Peyer's patch (tissue), 4 donors: ENCODE data around the gene FLACC1.

Experiments used
- CTCF ChIP-seq, 6 experiments: fragments of 450-650 bp in 4 of 6; fragments of 200-600 bp in 2 of 6; sonication (generic) in 1 of 6; IDR thresholded peaks; one replicate each; pipeline ENCODE4 v1.5.1; 2017 to 2019; ENCODE audit warnings: antibody characterized with exemption in 6 of 6, mild to moderate bottlenecking in 3 of 6, moderate library complexity in 1 of 6
- POLR2A ChIP-seq, 2 donors: fragments of 450-650 bp; IDR thresholded peaks; one replicate each; pipeline ENCODE4 v1.5.1; 2017; ENCODE audit warnings: antibody characterized with exemption in 2 of 2, mild to moderate bottlenecking in 2 of 2, moderate library complexity in 2 of 2

DNA sequence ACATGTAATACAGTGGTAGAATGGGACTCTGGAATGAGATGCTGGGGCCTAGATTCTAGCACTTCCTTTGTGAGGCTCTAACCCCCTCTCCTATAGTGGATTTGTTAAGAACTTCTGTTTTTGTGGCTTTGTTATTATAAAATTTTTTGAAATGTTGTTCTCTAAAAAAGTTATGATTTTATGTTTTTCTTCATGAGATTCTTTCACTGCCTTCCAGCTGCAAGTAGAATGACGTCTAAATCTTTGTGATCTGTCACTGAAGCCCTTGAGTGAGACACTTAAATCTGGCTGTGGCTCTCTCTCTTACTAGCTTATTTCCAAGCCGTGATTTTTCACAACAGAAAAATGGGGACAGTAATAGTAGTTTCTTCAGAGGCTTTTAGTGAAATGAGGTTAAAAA lies 95.2 kb downstream of the FLACC1 start:
- TF ChIP-seq CTCF (IDR thresholded peaks at IDR 0.05) (no peak), POLR2A (IDR thresholded peaks at IDR 0.05) (no peak)
